NCI-H1436 (cell line): ENCODE results near the gene LRRC8C.
"Not testable (repeated sequence)": the region's sequence is repeated elsewhere in the genome, so short reads cannot be mapped to it uniquely, and the experiment has no call there.

Experiments
- DNase-seq: peaks from one replicate; lab custom pipeline; 2025; lab: John Stamatoyannopoulos, UW

Gene LRRC8C

DNA sequence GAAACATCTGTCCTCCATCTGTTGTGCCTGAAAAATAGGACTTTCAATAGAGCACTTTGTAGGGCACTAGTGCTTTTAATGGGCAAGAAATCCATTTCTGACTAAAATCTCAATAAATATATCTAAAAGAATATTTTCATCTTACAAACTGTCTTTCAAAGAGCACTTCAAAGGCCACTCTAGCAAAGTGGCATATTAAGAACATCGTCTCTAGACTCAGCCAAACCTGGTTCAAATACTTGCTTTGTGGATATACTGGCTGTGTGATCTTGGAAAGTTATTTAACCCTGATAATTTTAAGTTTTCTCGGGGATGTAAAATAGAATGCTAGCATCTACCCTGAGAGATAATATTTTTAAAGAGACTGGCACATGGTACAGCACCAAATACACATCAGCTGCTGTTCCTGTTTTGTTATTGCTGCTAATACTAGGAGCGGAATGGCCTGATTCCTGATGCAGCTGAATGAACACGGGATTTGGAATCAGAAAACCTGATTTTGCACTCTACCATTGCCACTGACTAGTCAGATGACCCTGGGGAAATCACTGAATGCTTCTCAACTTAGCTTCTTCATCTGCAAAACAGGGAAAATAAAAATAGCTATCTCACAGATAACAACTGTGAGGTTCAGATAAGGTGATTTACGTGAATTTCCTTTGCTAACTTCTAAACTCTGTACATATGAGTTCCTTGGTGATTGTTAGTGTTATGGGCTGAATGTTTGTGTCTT is 25.2 kb upstream of the LRRC8C start:
- DNase-seq: no peak

DNA sequence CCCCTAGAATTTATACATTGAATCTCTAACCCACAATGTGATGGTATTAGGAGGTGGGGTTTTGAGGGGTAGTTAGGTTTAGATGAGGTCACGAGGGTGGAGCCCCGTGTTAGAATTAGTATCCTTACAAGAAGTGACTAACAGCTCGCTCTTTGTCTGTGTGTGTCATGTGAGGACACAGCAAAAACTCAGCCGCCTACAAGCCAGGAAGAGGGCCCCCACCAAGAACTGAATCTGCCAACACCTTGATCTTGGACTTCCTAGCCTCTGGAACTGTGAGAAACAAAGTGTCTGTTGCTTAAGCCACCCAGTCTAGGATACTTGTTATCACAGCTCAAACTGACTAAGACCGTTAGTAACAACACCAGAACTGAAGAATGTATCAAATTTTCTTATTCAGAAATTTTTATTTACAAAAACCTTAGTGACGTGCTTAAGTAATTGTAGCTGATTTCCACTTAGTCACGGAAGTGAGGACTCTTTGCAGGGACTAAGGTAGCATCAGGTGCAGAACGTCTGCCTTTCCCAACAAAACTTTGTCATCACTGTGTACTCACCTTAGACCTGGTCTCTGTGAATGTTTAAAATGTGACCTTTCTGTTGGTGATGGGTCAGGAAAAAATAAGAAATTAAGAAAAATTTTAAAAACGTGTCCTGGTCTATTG is 24.5 kb upstream of the LRRC8C start:
- DNase-seq: no peak

DNA sequence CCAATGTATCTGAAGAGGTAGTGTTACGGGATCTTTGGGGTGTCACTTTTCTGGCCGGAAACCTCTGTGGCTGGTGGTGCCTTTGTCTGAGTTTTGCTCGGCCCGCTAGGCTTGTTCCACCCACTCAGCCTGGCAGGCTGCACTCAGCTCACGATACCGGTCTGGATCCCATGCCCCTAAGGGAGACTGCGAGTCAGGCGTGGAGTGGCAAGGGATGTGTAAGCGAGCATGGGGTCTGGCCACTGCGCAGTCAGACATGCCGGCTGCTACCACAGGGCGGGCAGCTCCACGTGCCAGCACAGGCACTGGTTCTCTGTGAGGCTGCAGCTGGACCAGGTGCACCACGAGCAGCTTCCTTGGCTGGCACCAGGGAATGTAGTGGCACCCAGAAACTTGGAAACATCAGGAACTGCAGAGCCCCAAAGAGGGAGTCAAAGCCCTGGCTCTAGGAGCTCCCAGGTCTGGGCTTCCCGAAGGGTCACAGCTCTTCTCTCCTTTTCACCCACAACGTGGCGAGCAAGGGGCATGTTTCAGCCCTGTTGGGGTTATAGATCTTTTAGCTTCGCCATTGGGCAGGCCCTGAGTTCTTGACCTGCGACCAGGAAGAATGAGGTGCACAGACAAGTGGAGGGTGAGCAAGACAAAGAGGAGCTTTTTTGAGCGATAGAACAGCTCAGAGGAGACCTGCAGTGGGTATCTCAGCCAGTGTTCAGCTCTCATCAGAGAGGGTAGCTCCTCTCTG is 23.8 kb upstream of the LRRC8C start:
- no peak for DNase-seq

DNA sequence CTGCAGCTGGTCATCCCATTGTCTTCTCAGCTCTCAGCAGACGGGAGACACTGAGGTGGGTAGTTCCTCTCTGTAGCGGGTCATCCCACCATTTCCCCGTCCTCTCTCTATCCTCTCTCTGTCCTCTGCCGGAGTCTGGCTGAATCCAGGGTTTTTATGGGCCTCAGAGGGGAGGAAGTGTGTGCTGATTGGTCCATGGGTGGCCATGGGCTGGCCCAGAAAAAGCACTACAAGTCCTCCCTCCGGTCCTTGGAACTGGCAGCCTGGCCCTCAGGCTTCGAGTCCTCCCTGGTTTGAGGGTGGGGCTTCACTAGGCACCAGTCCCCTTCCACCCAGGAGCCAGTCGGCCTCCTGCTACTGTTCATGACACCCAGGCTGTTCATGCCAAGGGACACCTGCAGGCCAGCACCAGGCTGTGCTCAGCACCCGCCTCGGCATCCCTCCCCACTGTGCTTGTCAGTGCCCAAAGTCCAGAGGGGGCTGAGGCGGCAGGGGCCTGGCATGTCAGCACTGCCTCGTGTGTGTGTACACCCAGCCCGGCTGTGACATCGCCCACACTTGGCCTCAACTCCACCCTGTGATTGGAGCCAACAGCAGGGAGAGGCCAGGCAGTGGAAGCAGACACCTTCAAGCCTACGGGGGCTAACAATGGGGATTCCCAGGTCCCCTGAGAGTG is 23.0 kb upstream of the LRRC8C start:
- no peak for DNase-seq

DNA sequence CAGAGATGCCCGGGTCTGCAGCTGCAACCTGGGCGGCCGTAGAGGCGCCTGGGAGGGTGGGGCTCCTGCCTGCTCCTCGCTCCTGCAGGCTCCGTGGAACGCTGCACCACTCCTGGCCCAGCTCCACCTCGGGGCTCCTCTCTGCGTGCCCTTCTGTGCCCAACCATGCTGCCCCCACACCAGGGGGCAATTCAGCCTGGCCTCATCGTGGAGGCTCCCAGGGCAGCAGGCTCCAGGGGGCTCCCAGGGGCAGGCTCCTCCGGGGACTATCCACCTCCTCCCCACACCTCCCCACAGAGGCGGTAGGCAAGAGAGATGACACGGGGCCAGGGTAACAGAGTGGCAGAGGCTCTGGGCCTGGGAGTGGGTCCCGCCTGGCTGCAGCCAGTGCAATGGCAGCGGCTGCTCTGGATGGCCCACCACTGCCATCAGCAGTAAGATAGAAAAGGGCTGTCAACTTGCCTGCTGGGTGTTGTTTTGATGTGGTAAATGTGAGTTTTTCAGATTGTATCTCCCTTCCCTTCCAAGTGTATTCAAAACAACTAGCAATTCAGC is 22.4 kb upstream of the LRRC8C start:
- no peak for DNase-seq

DNA sequence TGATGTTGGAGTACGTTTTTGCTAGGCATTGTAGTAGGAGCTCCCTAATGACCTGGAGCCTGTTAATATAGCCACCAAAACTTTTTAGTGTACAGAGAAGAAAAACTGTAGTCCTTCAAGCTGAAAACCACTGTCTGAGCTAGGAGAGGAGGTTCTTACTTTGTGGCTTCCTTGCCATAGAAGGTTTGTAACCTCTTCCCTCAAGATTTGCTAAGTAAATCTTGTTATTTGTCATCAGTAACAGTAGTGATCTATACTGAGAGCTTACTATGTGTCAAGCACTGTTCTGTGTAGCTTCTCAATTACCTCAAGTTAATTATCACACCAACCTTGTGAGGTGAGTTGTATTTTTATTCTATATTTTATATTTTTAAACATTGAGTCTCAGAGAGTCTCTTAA is 21.2 kb upstream of the LRRC8C start:
- DNase-seq: no peak

DNA sequence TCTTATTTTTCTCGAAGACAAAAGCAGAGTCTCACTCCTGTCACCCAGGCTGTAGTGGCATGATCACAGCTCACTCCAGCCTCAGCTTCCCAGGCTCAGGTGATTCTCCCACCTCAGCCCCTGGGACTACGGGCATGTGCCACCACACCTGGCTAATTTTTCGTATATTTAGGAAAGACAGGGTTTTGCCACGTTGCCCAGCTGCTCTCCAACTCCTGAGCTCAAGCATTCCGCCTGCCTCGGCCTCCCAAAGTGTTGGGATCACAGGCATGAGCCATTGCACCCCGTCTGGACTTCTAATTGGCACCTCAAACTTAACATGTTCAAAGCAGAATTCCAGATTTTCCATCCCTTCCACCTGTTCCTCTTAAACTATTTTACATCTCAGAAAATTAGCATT is 19.0 kb upstream of the LRRC8C start:
- no peak for DNase-seq

DNA sequence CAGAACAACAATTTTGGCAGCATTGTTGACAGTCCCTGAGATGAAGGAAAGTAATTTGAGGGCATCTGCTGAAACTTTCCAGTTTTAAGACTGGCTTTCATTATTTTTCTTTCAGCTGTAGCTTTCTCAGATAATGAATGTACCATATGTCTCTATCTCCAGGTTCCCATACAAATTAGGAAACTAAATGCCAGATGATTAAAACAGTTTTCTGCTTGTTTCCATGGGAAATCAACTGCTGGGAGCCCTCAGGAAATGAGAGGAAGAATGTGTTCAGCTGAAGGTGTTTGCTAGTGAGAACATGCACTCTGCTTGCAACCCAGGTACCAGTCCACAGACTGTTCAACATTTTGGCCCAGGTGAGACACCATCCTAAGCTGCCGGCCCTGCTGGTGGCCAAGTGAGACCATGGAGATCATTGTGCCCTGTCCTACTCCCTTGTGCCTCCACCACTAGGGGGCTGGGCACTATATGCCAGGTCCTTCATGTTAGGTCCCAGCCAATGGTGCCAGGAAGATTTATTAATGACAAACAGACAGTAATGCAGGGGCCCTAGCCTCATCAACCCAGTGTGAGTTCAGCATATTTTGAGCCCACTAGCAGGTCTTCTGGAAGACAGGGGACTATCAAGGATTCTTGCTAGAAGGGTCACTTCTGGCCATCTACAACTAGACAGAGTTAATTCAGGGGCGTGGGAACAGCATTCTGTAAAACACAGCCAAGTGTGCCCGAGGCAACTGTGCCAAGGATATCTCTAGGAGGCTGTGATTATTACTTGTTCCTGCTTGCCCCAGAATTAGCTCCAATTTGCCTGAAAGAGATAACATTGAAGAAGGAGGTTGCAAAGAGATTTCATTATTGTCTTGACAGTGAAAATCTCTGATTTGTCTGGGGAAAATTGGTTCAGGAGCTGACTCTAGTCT is 17.0 kb upstream of the LRRC8C start:
- no peak for DNase-seq

DNA sequence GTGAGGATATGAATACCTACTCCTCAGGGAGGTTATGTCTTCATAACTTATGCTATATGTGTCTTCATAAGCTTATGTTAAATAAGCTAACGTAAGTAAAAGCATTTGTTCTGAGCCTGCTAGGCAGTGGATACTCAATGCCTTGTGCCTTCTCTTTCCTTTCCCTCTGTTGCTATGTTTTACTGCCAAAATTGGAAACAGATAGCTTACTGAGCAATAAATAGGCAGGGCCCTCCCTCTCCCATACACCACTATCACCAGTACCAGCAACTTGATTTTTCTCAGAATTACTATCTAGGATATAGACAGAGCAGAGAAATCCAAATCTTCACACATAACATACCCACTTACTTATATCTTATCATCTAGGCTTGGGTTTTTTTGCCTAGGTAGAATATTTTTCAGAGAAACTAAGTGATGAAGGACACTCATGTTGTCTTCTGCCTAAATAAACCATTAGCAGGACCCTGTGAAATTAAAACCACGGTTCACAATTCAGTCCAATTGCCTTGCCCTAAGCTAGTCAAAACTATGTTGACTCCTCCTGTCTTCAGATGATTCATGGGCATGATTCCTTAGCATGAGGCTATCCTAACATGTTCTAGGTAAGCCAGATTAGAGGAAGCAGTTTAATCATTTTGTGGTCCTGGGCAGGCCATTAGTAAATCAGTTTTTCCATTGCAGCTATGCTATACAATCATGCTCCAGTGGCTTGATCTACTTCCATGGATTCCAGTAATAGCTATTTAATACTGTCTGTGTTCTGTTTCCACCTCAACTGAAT is 15.9 kb upstream of the LRRC8C start:
- DNase-seq: no peak

DNA sequence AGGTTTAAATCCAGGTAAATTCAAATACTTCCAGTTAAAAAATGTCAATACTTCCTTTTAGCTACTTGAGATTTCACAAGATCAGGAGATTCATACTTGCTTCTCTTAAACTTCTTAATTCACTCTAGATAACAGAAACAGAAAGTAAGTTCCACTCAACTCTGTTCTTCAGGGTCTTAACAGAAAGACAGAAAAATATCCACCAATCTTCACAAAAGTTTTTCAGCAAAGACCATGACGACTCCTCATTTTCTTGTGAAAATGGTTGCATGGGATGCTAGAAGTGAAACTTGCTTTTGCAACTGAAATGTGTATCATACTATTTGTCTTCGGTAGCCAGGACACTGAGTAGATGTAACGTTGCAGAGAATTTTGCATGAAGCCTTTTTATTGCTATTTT is 12.3 kb upstream of the LRRC8C start:
- no peak for DNase-seq

DNA sequence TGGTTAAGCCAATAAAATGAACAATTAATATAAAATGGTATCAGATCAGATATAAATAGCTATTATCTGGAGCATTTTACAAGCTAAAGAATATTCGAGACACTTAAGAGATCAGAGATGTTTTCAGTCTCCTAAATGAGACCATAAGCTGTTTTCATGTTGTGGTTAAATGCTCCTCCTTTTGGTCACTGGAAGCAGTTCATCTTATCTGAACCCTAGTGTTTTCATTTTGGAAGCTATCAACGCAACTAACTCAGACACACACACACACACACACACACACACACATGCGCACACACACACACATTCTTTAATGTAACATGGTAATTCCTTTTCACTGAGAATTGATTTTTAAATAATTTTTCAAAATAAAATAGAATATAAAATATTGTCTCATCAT is 10.0 kb upstream of the LRRC8C start:
- DNase-seq: no peak

DNA sequence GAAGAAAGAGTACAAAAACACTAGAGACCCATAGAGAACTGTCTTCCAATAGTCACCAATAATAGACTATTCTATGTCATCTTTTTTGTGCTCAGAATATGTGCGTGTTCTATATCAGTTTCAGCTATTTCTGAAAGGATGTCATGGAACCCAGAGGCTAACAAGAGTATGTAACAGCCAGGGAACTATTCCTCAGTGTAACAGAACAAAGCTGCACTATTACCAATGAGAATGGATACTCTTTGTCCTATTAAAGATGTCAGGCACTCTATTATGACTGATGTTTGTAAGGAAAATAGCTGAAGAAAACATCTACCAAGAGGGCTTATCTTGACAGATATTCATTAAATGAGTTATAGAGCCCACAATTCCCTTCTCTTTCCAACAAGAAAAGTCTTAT is 8.6 kb upstream of the LRRC8C start:
- DNase-seq: no peak

DNA sequence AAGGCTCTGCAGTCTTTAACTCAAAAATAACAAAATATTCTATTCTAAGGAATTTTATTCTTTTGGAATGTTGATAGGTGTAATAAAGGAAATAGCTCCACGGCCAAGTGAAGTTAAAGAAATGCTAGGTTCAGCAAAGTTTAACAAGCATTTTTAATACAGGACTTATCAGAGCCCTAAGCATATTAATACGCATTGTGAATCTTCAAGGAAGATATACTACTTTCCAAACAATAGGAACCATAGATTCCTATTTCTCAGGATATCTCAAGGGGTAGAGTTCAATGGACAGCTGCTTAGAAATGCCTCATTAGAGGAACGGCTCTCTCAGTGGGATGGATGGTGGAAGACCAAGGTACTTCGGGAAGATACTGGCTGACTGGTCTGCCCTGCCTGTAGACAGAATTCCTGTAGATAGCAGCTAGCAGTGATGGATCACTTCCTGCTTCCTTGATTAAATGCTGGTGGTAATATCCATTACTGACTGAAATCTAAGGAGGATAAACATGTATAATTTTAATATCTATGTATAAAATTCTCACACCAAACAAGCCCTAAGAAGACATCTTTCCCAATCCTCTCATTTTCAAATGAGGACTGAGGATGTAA is 8.1 kb upstream of the LRRC8C start:
- DNase-seq: no peak

DNA sequence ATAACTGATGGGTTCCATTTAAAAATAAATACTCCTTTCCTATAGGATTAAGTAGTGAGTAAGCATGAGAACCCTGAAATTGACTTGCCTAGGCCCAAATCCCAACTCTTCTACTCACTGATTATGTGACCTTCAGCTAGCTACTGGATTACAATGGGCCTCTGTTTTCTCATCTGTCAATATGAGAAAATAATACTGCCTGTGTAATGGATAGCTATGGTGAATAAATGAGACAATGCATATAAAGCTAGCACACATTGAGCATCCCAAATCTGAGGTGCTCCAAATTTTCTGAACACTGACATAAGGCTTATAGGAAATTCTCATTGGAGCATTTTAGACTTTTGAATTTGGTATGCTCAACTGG is 5.3 kb upstream of the LRRC8C start:
- no peak for DNase-seq

DNA sequence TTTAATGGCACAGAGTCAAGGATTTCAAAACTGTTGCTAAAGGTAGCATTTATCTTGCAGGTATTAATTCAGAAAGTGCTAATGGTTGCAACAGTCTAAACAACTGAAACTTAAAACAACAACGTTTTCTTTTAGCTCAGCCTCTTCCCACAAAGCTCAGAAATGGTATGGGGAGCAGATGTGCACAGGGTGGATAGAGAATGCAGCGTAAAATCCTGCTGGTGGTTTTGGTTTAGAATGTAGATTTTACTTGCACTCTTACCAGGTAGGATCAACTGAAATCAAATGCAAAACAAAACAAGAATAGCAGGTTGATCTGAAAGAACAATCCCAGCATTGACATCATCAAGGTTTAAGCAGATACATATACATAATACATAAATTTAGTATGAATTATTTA is 3.8 kb upstream of the LRRC8C start:
- DNase-seq: no peak

DNA sequence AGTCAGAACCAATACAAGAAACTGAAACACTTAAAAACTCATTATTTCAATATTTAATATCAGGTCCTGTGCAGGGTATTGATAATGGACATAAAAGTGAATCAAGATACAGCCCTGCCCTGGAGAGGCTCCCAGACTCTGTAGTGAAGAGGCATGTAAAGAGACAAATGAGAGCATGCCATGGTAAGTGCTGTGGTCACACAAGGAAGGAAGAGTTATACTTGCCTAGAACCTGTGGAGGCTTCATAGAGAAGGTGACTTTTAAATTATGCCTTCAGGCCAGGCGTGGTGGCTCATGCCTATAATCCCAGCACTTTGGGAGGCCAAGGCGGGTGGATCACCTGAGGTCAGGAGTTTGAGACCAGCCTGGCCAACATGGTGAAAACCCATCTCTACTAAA is 3.3 kb upstream of the LRRC8C start:
- not testable (repeated sequence) for DNase-seq

DNA sequence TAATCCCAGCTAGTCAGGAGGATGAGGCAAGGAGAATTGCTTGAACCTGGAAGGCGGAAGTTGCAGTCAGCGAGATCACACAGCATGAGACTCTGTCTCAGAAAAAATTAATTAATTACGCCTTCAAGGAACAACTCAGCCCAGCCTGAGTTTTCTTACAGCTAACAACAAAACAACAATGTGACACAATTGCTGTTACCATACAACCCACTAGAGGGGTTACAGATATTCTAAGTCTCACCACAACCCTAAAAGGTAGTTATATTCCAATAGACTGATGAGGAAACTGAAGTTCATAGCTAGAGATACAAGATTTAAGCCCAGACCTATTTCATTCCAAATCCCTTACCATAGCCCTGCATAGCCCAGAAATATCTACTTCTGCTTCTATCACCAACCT is 2.9 kb upstream of the LRRC8C start:
- DNase-seq: no peak

DNA sequence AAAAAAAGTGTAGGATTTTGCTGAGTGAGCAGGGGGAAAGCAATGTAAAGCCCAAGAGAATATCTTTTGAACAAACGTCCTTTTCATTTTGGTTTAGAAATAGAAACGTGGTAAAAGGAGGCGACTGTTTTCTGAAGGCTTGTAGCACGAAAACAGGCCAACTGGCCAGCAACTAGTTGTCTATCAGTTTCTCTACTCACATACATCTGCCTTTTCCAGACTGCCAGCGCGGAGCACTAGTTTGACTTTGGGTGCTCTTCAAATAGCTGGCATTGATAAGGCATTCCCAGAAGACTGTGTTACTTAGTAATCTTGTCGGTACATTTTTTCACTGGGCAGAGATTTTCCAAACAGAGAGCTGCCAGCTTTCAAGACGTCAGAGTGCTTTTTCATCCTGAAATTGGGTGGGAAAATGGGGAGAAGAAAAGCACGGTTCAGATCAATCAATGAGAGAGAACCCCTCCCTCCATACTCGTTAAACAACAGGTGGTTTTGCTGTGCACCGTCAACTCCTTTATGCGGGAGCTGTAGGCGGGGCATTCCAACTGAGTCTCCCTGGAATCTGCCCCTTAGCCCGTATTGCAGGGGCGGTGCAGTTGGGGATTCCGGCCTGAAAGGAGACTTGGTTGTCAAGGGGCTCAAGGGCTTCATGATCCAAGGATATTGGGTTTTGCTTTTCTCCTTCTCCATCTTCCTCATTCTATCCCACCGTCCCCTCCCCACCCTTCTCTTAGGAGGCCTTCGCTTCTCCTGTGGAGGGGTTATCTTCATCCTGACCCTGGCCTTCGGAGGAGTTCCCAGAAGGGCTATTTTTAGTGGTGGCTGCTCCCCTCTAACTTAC is 884 bp upstream of the LRRC8C start:
- DNase-seq: no peak

DNA sequence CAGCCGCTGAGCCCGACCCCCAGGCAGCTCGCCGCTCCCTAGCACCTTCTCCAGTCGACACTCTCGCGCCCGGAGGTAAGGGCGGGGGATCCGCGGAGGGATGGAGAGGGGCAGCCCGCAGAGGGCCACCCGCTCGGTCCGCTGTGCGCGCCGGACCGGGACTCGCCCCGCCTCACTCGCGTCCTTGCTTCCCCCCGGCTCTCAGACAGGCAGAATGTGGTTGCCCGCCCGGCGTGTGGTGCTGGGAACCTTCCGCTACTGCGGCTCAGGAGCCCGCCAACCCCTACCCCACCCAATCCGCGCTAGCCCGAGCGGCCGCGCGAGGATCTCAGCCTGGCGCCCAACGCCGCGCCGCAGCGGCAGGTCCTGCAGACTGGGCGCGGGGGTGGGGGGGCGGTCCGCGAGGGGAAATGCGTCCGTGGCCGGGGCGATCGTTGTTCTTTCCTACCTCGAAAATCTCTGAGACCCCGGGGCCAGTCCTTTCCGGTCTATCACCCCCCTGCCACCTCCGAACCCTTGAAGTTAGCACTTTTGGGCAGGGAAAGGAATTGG is 404 bp downstream of the LRRC8C start:
- peak; percentile 26 for DNase-seq
